Lower leg skin (tissue), 4 donors: ENCODE results near the gene EFCAB10. TPM values are rescaled to one million over a fixed set of nuclear protein-coding genes. Genes with fewer than 3 reads are reported as not detected.
A peak's percentile ranks its signal among the peaks of the same experiment; 100 is the strongest.
"Not testable (repeated sequence)": the region's sequence is repeated elsewhere in the genome, so short reads cannot be mapped to it uniquely, and the experiment has no call there.

ENCODE experiments used
- DNase-seq, 2 donors: peaks; one replicate each; pipeline ENCODE4 v3.0.0-alpha.2; 2019; ENCODE audit warnings: low spot score in 2 of 2
- H3K4me3 ChIP-seq: fragments of 200-600 bp; sonication (generic); 2 replicates; pipeline ENCODE4 v1.5.1; 2017; ENCODE audit warnings: mild to moderate bottlenecking, low read depth; ENCODE audit not compliant: poor library complexity, severe bottlenecking
- CTCF ChIP-seq, 3 donors: fragments of 450-650 bp; IDR thresholded peaks; one replicate each; pipeline ENCODE4 v1.5.1; 2016; ENCODE audit warnings: antibody characterized with exemption in 3 of 3, mild to moderate bottlenecking in 3 of 3, moderate library complexity in 2 of 3
- POLR2A ChIP-seq, 2 donors: fragments of 450-650 bp; IDR thresholded peaks; one replicate each; pipeline ENCODE4 v1.6.1; 2016 to 2017; ENCODE audit warnings: antibody characterized with exemption in 2 of 2, mild to moderate bottlenecking in 1 of 2, moderate library complexity in 1 of 2
- WGBS, 2 donors: methylation state at CpG; one replicate each; pipeline ENCODE4 v1.1.5; 2018; 5-methylcytosine and 5-hydroxymethylcytosine counted together
- intact Hi-C: fragments of 100-400 bp; cut with DNase I; formaldehyde crosslinking; loops from one replicate; pipeline ENCODE4 v1.15.0; 2023; ENCODE audit warnings: low total_unique reads
- total RNA-seq, 4 donors: library from RNA; depleted of rRNA; stranded (reverse); fragments of >200 nt; gene quantifications; one replicate each; pipeline ENCODE4 v1.1.0, GENCODE V29; 2016

EFCAB10 gene
- total RNA-seq, 4 donors from 2014 or later, result not detected

GRCh38 chr7:105600720-105601550, 19.6 kb upstream of the EFCAB10 start:
- 71 to 77% methylated on average over 14 of the region's 14 CpGs for WGBS, 2 donors
- no peak overlapping the region for H3K4me3 ChIP-seq
- TF ChIP-seq CTCF (IDR thresholded peaks at IDR 0.05) (no peak), POLR2A (IDR thresholded peaks at IDR 0.05) (no peak)
- peak in 1 of 2 donors; percentile 37 for DNase-seq
- intact Hi-C loops, result no loop called here

GRCh38 chr7:105599551-105599950, 18.3 kb upstream of the EFCAB10 start:
- intact Hi-C loops, result no loop called here
- TF ChIP-seq CTCF (IDR thresholded peaks at IDR 0.05) (no peak), POLR2A (IDR thresholded peaks at IDR 0.05) (no peak)
- WGBS, 2 donors, result 71 to 84% methylated on average over 3 of the region's 3 CpGs
- H3K4me3 ChIP-seq, result no peak overlapping the region
- DNase-seq, result no peak

- DNase-seq, intact Hi-C loops, H3K4me3 ChIP-seq: not testable (repeated sequence)
- WGBS, 2 donors, result 87 to 89% methylated on average over 8 of the region's 8 CpGs
These were observed 17.8 kb upstream of the EFCAB10 start for GRCh38 chr7:105599080-105599479.

- intact Hi-C loops, result no loop called here
- H3K4me3 ChIP-seq, result no peak overlapping the region
- DNase-seq, result peak in 1 of 2 donors; percentile 37
- TF ChIP-seq CTCF (IDR thresholded peaks at IDR 0.05) (no peak), POLR2A (IDR thresholded peaks at IDR 0.05) (no peak)
- WGBS, 2 donors, result 63 to 67% methylated on average over 4 of the region's 4 CpGs
These were observed 15.6 kb upstream of the EFCAB10 start for GRCh38 chr7:105596866-105597265.

- intact Hi-C loops, result no loop called here
- H3K4me3 ChIP-seq, result no peak overlapping the region
- WGBS, 2 donors, result 23 to 29% methylated on average over 3 of the region's 3 CpGs
- TF ChIP-seq POLR2A (IDR thresholded peaks at IDR 0.05) (no peak), CTCF (IDR thresholded peaks at IDR 0.05) (no peak)
- DNase-seq, result peak in 1 of 2 donors; percentile 28
These were observed 12.7 kb upstream of the EFCAB10 start for GRCh38 chr7:105594034-105594433.

- 75 to 78% methylated on average over 2 of the region's 2 CpGs for WGBS, 2 donors
- intact Hi-C loops, result no loop called here
- DNase-seq, result peak in 1 of 2 donors; percentile 49
- no peak overlapping the region for H3K4me3 ChIP-seq
- TF ChIP-seq CTCF (IDR thresholded peaks at IDR 0.05) (no peak), POLR2A (IDR thresholded peaks at IDR 0.05) (no peak)
These were observed 10.2 kb upstream of the EFCAB10 start for GRCh38 chr7:105591522-105591921.
